PC-3 (cell line): ENCODE results near the gene PAF1. TPM values are rescaled to one million over a fixed set of nuclear protein-coding genes. Genes with fewer than 3 reads are reported as not detected.
A peak's percentile ranks its signal among the peaks of the same experiment; 100 is the strongest.

ENCODE experiments used
- ATAC-seq: fragments of 200-7000 bp; cut with Tn5 transposase; 2 replicates; pipeline ENCODE4 v1.9.1; 2020; ENCODE audit warnings: mild to moderate bottlenecking, moderate library complexity
- BruUV-seq: library from RNA; stranded (reverse); fragments of 400-500 nt; replicated peaks from 2 replicates; lab custom pipeline; 2021; lab: Mats Ljungman, UMichigan
- CTCF ChIA-PET: fragments of 300-600 bp; sonication (Branson Sonifier 250); formaldehyde crosslinking; loops from one replicate; lab custom pipeline; 2022; ENCODE audit warnings: antibody characterized with exemption; lab: Charles Lee
- POLR2A ChIA-PET: fragments of 300-600 bp; sonication (Branson Sonifier 250); formaldehyde crosslinking; loops from one replicate; lab custom pipeline; 2022; ENCODE audit warnings: antibody characterized with exemption; ENCODE audit not compliant: unreplicated experiment; lab: Charles Lee
- DNase-seq: peaks from one replicate; pipeline ENCODE4 v3.0.0-alpha.2; 2015
- H2AFZ ChIP-seq: fragments of 300-600 bp; sonication (generic); 2 replicates; pipeline ENCODE4 v1.6.0; 2016; ENCODE audit warnings: antibody characterized with exemption, low read length
- H3F3A ChIP-seq: fragments of 300-600 bp; sonication (generic); one replicate; pipeline ENCODE4 v1.6.0; 2017; ENCODE audit warnings: antibody characterized with exemption, low read length, control low read depth, mild to moderate bottlenecking; ENCODE audit not compliant: unreplicated experiment
- H3K27ac ChIP-seq: fragments of 300-600 bp; sonication (generic); 2 replicates; pipeline ENCODE4 v1.5.1; 2016; ENCODE audit warnings: mild to moderate bottlenecking, low read length
- H3K27me3 ChIP-seq: fragments of 300-600 bp; sonication (generic); 2 replicates; pipeline ENCODE4 v1.6.1; 2016; ENCODE audit warnings: low read length, mixed read lengths
- H3K36me3 ChIP-seq: fragments of 300-600 bp; sonication (generic); 2 replicates; pipeline ENCODE4 v1.6.1; 2016; ENCODE audit warnings: low read depth, mixed run types, low read length, mixed read lengths
- H3K4me1 ChIP-seq: fragments of 300-600 bp; sonication (generic); 2 replicates; pipeline ENCODE4 v1.5.1; 2016; ENCODE audit warnings: low read length; ENCODE audit not compliant: insufficient read depth
- H3K4me2 ChIP-seq: fragments of 300-600 bp; sonication (generic); 2 replicates; pipeline ENCODE4 v1.6.0; 2016; ENCODE audit warnings: low read length
- H3K4me3 ChIP-seq: fragments of 300-600 bp; sonication (generic); 2 replicates; pipeline ENCODE4 v1.5.1; 2016; ENCODE audit warnings: mild to moderate bottlenecking, low read length, mixed read lengths
- H3K79me2 ChIP-seq: fragments of 300-600 bp; sonication (generic); 2 replicates; pipeline ENCODE4 v1.6.1; 2017; ENCODE audit warnings: low read length, mixed read lengths
- H3K9ac ChIP-seq: fragments of 300-600 bp; sonication (generic); 2 replicates; pipeline ENCODE4 v1.6.0; 2016; ENCODE audit warnings: mild to moderate bottlenecking, low read length
- H3K9me2 ChIP-seq: fragments of 300-600 bp; sonication (generic); replicated peaks from 2 replicates; pipeline ENCODE4 v1.6.1; 2016; ENCODE audit warnings: mixed run types, low read length, mixed read lengths
- H3K9me3 ChIP-seq: fragments of 300-600 bp; sonication (generic); 2 replicates; pipeline ENCODE4 v1.6.1; 2016; ENCODE audit warnings: low read length, mixed read lengths
- H4K20me1 ChIP-seq: fragments of 300-600 bp; sonication (generic); 2 replicates; pipeline ENCODE4 v1.6.1; 2016; ENCODE audit warnings: low read length, mixed read lengths
- EZH2 ChIP-seq: fragments of 300-600 bp; sonication (generic); IDR thresholded peaks from one replicate; pipeline ENCODE4 v1.6.1; 2017; ENCODE audit warnings: antibody characterized with exemption, mild to moderate bottlenecking, low read length; ENCODE audit not compliant: unreplicated experiment
- EZH2phosphoT487 ChIP-seq: fragments of 300-600 bp; sonication (generic); IDR thresholded peaks from 2 replicates; pipeline ENCODE4 v1.6.1; 2018; ENCODE audit warnings: mild to moderate bottlenecking, antibody characterized with exemption, low read length, borderline replicate concordance
- intact Hi-C: fragments of 100-400 bp; cut with micrococcal nuclease; formaldehyde crosslinking; loops from 2 replicates; pipeline ENCODE4 v1.9.0; 2023
- total RNA-seq: library from RNA; depleted of rRNA; stranded (reverse); fragments of >200 nt; gene quantifications from 2 replicates; pipeline ENCODE4 v1.2.3, GENCODE V29; 2014
- TF ChIP-seq, protein P1 (sequence below): fragments of 300-600 bp; sonication (generic); conservative IDR thresholded peaks from 2 replicates; pipeline ENCODE4 v1.5.1; 2017; ENCODE audit warnings: antibody characterized with exemption, low read depth, mild to moderate bottlenecking, low read length

The PAF1 gene
- total RNA-seq, 1 experiment from 2014 or later = 50.7 TPM

DNA sequence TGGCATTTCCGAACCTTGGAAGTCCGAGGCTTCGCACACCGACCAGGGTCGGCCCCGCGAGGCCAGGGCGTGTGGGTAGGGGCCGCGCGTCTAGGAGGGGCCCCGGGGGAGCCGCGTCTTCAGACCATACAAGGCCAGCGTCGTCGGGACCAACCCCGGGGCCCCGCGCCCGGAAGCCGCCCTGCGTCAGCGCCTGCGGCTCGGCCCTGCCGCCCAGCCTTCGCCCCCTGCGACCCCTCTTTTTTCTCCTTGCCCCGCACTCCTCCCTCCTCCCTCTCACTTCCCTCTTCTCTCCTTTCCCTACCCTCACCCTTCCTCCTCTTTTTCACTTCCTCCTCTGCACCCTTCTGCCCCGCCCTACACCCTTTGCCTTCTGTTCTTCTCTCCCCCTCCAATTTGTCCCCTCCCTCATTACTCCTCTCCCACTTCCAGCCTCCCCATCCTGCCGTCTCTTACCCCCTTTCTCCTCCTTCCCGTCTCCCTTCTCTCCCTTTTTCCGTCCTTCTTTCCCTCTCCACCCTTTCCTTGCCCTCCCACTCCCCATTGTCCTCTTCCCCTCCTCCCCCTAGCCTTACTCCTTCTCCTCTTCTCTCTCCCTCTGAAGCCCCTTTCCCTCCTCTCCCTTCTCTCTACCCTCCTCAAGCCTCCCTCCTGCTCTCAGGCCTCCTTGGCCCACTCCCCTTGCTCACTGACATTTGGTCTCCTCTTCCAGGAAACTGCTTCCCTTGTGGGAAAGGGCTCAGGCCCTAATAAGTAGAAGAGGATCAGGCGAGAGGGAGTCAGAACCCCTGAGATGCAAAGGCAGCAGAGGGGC lies 19.3 kb upstream of the PAF1 start:
- peaks cover 36% of the 10 kb centered on the region for H3K4me1 ChIP-seq
- ChIA-PET CTCF (no interaction called here), POLR2A (no interaction called here)
- no peaks in the 10 kb centered on the region for H3F3A ChIP-seq
- H4K20me1 ChIP-seq = peaks cover 20% of the 10 kb centered on the region
- peaks cover 9% of the 10 kb centered on the region for H3K36me3 ChIP-seq
- peak overlapping the region; percentile 100 for H3K4me3 ChIP-seq
- DNase-seq = no peak
- no peaks in the 10 kb centered on the region for H3K27me3 ChIP-seq
- no peaks in the 10 kb centered on the region for H3K9me3 ChIP-seq
- no peak for ATAC-seq
- peaks cover 22% of the 10 kb centered on the region for H3K79me2 ChIP-seq
- H3K9ac ChIP-seq = peak overlapping the region; percentile 79
- peak overlapping the region; percentile 83 for H3K27ac ChIP-seq
- TF ChIP-seq, protein P1, sequence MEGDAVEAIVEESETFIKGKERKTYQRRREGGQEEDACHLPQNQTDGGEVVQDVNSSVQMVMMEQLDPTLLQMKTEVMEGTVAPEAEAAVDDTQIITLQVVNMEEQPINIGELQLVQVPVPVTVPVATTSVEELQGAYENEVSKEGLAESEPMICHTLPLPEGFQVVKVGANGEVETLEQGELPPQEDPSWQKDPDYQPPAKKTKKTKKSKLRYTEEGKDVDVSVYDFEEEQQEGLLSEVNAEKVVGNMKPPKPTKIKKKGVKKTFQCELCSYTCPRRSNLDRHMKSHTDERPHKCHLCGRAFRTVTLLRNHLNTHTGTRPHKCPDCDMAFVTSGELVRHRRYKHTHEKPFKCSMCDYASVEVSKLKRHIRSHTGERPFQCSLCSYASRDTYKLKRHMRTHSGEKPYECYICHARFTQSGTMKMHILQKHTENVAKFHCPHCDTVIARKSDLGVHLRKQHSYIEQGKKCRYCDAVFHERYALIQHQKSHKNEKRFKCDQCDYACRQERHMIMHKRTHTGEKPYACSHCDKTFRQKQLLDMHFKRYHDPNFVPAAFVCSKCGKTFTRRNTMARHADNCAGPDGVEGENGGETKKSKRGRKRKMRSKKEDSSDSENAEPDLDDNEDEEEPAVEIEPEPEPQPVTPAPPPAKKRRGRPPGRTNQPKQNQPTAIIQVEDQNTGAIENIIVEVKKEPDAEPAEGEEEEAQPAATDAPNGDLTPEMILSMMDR = no peak
- TF ChIP-seq EZH2phosphoT487 (no peak), EZH2 (no peak)
- intact Hi-C loops = no loop called here
- H2AFZ ChIP-seq = 0 out of 2 replicates have a peak overlapping the region, but pooled peaks have one; percentile 38
- H3K9me2 ChIP-seq = no peaks in the 10 kb centered on the region
- no TSS peak for BruUV-seq
- H3K4me2 ChIP-seq = peak overlapping the region; percentile 90

DNA sequence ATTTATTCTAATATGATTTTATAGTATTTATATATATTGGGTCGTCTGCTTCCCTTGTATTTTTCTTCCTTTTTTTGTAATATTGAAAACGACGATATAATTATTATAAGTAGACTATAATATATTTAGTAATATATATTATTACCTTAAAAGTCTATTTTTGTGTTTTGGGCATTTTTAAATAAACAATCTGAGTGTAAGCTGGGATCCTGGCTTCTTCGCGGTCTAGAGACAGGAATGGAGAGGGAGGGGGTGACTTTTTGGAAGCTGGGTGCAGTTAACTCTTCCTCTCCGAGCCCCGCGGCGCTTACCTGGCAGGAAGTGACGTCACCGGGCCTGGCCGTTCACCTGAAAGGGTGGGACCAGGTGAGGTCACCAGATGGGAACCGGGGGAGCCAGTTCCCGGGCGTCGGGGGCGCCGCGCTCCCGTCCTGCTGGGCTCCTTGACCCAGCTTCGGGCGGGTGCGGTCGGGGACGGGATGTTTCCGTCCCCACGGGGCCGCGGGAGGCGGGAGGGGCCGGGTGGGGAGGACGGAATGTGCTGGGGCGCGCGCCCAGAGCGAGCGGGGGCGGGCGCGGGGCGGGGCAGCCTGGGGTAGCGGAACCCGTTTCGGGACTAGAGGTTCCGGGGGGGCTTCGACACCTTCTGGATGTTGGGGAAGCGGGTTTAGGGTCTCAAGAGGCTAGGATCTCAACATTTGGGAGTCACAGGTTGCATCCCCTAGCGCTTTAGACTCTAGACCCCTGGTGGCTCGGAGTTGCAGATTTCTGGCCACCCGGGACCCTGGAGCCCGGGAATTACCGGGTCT lies 18.5 kb upstream of the PAF1 start:
- ChIA-PET POLR2A (no interaction called here), CTCF (no interaction called here)
- ATAC-seq = peak; percentile 1; the same call in 1 of the 2 replicates
- intact Hi-C loops = no loop called here
- peaks cover 36% of the 10 kb centered on the region for H3K4me1 ChIP-seq
- no peaks in the 10 kb centered on the region for H3K9me2 ChIP-seq
- H3K4me2 ChIP-seq = peak overlapping the region; percentile 99
- no TSS peak for BruUV-seq
- peak overlapping the region; percentile 100 for H3K4me3 ChIP-seq
- peak; percentile 90 for DNase-seq
- peak overlapping the region; percentile 83 for H3K27ac ChIP-seq
- peaks cover 20% of the 10 kb centered on the region for H4K20me1 ChIP-seq
- TF ChIP-seq EZH2phosphoT487 (0 out of 2 replicates have a peak, but pooled peaks have one; percentile 30), EZH2 (no peak)
- TF ChIP-seq, protein P1 = no peak
- no peaks in the 10 kb centered on the region for H3K27me3 ChIP-seq
- peaks cover 9% of the 10 kb centered on the region for H3K36me3 ChIP-seq
- peaks cover 22% of the 10 kb centered on the region for H3K79me2 ChIP-seq
- H3K9ac ChIP-seq = peak overlapping the region; percentile 94
- no peaks in the 10 kb centered on the region for H3F3A ChIP-seq
- H2AFZ ChIP-seq = 0 out of 2 replicates have a peak overlapping the region, but pooled peaks have one; percentile 38
- no peaks in the 10 kb centered on the region for H3K9me3 ChIP-seq
